Thymus (tissue), 11 donors: ENCODE data around the gene PNRC1. TPM values are rescaled to one million over a fixed set of nuclear protein-coding genes. Genes with fewer than 3 reads are reported as not detected.
"Not testable (repeated sequence)": the region's sequence is repeated elsewhere in the genome, so short reads cannot be mapped to it uniquely, and the experiment has no call there.

Experiments
- DNase-seq, 9 donors: peaks; one replicate each; pipeline ENCODE4 v3.0.0-alpha.2; 2013; ENCODE audit warnings: low spot score in 9 of 9, low read depth in 6 of 9, missing footprints in 1 of 9
- H3K27ac ChIP-seq, 2 donors: one replicate each; pipeline ENCODE4 v1.5.1; 2013; ENCODE audit warnings: control low read depth in 1 of 2, low read depth in 1 of 2, low read length in 1 of 2, mild to moderate bottlenecking in 1 of 2, moderate library complexity in 1 of 2
- H3K27me3 ChIP-seq, 2 donors: one replicate each; pipeline ENCODE4 v1.5.1; 2013; ENCODE audit warnings: low read length in 1 of 2; ENCODE audit not compliant: control insufficient read depth in 2 of 2, insufficient read depth in 1 of 2
- H3K36me3 ChIP-seq, 2 donors: one replicate each; pipeline ENCODE4 v1.5.1; 2013; ENCODE audit warnings: low read length in 1 of 2, mild to moderate bottlenecking in 1 of 2, moderate library complexity in 1 of 2; ENCODE audit not compliant: control insufficient read depth in 2 of 2, insufficient read depth in 2 of 2
- H3K4me1 ChIP-seq, 2 donors: one replicate each; pipeline ENCODE4 v1.5.1; 2013; ENCODE audit warnings: low read length in 2 of 2; ENCODE audit not compliant: control insufficient read depth in 2 of 2, insufficient read depth in 2 of 2
- H3K4me3 ChIP-seq, 2 donors: one replicate each; pipeline ENCODE4 v1.5.1; 2013; ENCODE audit warnings: low read length in 2 of 2, control low read depth in 1 of 2, mild to moderate bottlenecking in 1 of 2
- H3K9me3 ChIP-seq, 2 donors: one replicate each; pipeline ENCODE4 v1.5.1; 2013; ENCODE audit warnings: low read length in 1 of 2, mild to moderate bottlenecking in 1 of 2; ENCODE audit not compliant: control insufficient read depth in 2 of 2, insufficient read depth in 1 of 2
- WGBS: extraction: QIAGEN DNeasy Blood & Tissue Kit; methylation state at CpG from one replicate; pipeline ENCODE4 v1.1.7; 2013; 5-methylcytosine and 5-hydroxymethylcytosine counted together
- polyA plus RNA-seq: library from polyadenylated mRNA; stranded (reverse); fragments of 200-250 nt; gene quantifications from one replicate; pipeline ENCODE4 v1.2.3, GENCODE V29; 2013
- total RNA-seq: library from RNA; stranded (reverse); fragments of 120-200 nt; gene quantifications from one replicate; pipeline ENCODE4 v1.2.4, GENCODE V29; 2013
- donor health status: healthy.

Gene PNRC1
- total and polyA plus RNA-seq, 2 donors, result 114 to 230 TPM

GRCh38 chr6:89050697-89051096 lies 29.9 kb upstream of the PNRC1 start:
- DNase-seq, result no peak
- no peak overlapping the region for H3K27ac ChIP-seq
- H3K4me1 ChIP-seq, result no peaks in the 10 kb centered on the region
- WGBS, result 65% methylated on average over 3 of the region's 3 CpGs
- H3K4me3 ChIP-seq, result no peak overlapping the region
- H3K27me3 ChIP-seq, result no peaks in the 10 kb centered on the region
- H3K9me3 ChIP-seq, result no peaks in the 10 kb centered on the region
- no peaks in the 10 kb centered on the region for H3K36me3 ChIP-seq

- H3K4me3 ChIP-seq, result no peak overlapping the region
- DNase-seq, result no peak
Measured at GRCh38 chr6:89051676-89052075, 28.9 kb upstream of the PNRC1 start.

GRCh38 chr6:89054208-89054607 lies 26.3 kb upstream of the PNRC1 start:
- 97% methylated on average over 4 of the region's 4 CpGs for WGBS
- DNase-seq, result no peak

More at GRCh38 chr6:89051676-89052075, 28.9 kb upstream of the PNRC1 start:
- H3K4me1 ChIP-seq, result no peaks in the 10 kb centered on the region
- no peak overlapping the region for H3K27ac ChIP-seq
- WGBS, result 80% methylated on average over 3 of the region's 3 CpGs
- H3K27me3 ChIP-seq, result no peaks in the 10 kb centered on the region
- no peaks in the 10 kb centered on the region for H3K36me3 ChIP-seq
- no peaks in the 10 kb centered on the region for H3K9me3 ChIP-seq

GRCh38 chr6:89057759-89058158 lies 22.8 kb upstream of the PNRC1 start:
- no peaks in the 10 kb centered on the region for H3K36me3 ChIP-seq

More at GRCh38 chr6:89054208-89054607, 26.3 kb upstream of the PNRC1 start:
- H3K4me1 ChIP-seq, result no peaks in the 10 kb centered on the region
- no peaks in the 10 kb centered on the region for H3K9me3 ChIP-seq
- H3K27ac ChIP-seq, result no peak overlapping the region
- H3K4me3 ChIP-seq, result no peak overlapping the region
- H3K27me3 ChIP-seq, result no peaks in the 10 kb centered on the region
- H3K36me3 ChIP-seq, result no peaks in the 10 kb centered on the region

GRCh38 chr6:89058627-89059026 lies 21.9 kb upstream of the PNRC1 start:
- Histone ChIP-seq H3K27me3 (no peaks in the 10 kb centered on the region), H3K36me3 (no peaks in the 10 kb centered on the region), H3K27ac (no peak overlapping the region), H3K4me1 (no peaks in the 10 kb centered on the region), H3K4me3 (no peak overlapping the region), H3K9me3 (no peaks in the 10 kb centered on the region)
- no peak for DNase-seq
- WGBS, result 93% methylated on average over 5 of the region's 5 CpGs

More at GRCh38 chr6:89057759-89058158, 22.8 kb upstream of the PNRC1 start:
- Histone ChIP-seq H3K4me1 (no peaks in the 10 kb centered on the region), H3K27me3 (no peaks in the 10 kb centered on the region), H3K27ac (no peak overlapping the region), H3K9me3 (no peaks in the 10 kb centered on the region), H3K4me3 (no peak overlapping the region)
- 98% methylated on average over 2 of the region's 2 CpGs for WGBS
- no peak for DNase-seq

GRCh38 chr6:89059227-89059626 lies 21.3 kb upstream of the PNRC1 start:
- no peak overlapping the region for H3K4me3 ChIP-seq
- no peak for DNase-seq
- WGBS, result 98% methylated on average over 12 of the region's 12 CpGs

GRCh38 chr6:89063881-89064280 lies 16.7 kb upstream of the PNRC1 start:
- Histone ChIP-seq H3K9me3 (peaks cover 0 to 4% of the 10 kb centered on the region in 2 donors), H3K4me1 (no peaks in the 10 kb centered on the region), H3K36me3 (no peaks in the 10 kb centered on the region), H3K4me3 (no peak overlapping the region), H3K27me3 (no peaks in the 10 kb centered on the region), H3K27ac (no peak overlapping the region)
- DNase-seq, result no peak
- WGBS, result 100% methylated on average over 1 of the region's 1 CpG

More at GRCh38 chr6:89059227-89059626, 21.3 kb upstream of the PNRC1 start:
- no peak overlapping the region for H3K27ac ChIP-seq
- no peaks in the 10 kb centered on the region for H3K36me3 ChIP-seq
- no peaks in the 10 kb centered on the region for H3K4me1 ChIP-seq
- H3K27me3 ChIP-seq, result no peaks in the 10 kb centered on the region
- no peaks in the 10 kb centered on the region for H3K9me3 ChIP-seq

GRCh38 chr6:89064931-89065330 lies 15.6 kb upstream of the PNRC1 start:
- DNase-seq, H3K27me3 ChIP-seq, H3K9me3 ChIP-seq, H3K4me3 ChIP-seq, H3K36me3 ChIP-seq, H3K27ac ChIP-seq, H3K4me1 ChIP-seq: not testable (repeated sequence)
- over 99% methylated on average over 22 of the region's 22 CpGs for WGBS

- DNase-seq, H3K36me3 ChIP-seq, H3K9me3 ChIP-seq, H3K27me3 ChIP-seq, H3K27ac ChIP-seq, H3K4me3 ChIP-seq, H3K4me1 ChIP-seq: not testable (repeated sequence)
- 98% methylated on average over 9 of the region's 9 CpGs for WGBS
Measured at GRCh38 chr6:89066121-89066520, 14.4 kb upstream of the PNRC1 start.
